Neural cell (in vitro differentiated cells): ENCODE measurements around the gene BET1L. TPM values are rescaled to one million over a fixed set of nuclear protein-coding genes. Genes with fewer than 3 reads are reported as not detected.

ENCODE experiments used
- H2AFZ ChIP-seq: fragments of 200-600, 300-800 bp; sonication (generic), shearing (Covaris generic); 2 replicates; pipeline ENCODE4 v1.6.0; 2014; ENCODE audit warnings: low read depth, mild to moderate bottlenecking, antibody characterized with exemption, low read length, moderate library complexity
- H3F3A ChIP-seq: fragments of 200-600 bp; shearing (Covaris generic); 2 replicates; pipeline ENCODE4 v1.6.1; 2016; ENCODE audit warnings: mild to moderate bottlenecking, moderate library complexity, mixed read lengths, antibody characterized with exemption, low read length; ENCODE audit not compliant: insufficient read depth, poor library complexity, severe bottlenecking
- H3K27ac ChIP-seq: fragments of 200-600, 300-800 bp; sonication (generic), shearing (Covaris generic); 2 replicates; pipeline ENCODE4 v1.5.1; 2014; ENCODE audit warnings: mild to moderate bottlenecking, low read length, moderate library complexity
- H3K27me3 ChIP-seq: fragments of 300-800, 200-600 bp; sonication (generic), shearing (Covaris generic); 2 replicates; pipeline ENCODE4 v1.6.0; 2014; ENCODE audit warnings: mild to moderate bottlenecking, low read depth, low read length, moderate library complexity; ENCODE audit not compliant: insufficient read depth
- H3K36me3 ChIP-seq: fragments of 300-800, 200-600 bp; sonication (generic), shearing (Covaris generic); 2 replicates; pipeline ENCODE4 v1.5.1; 2014; ENCODE audit warnings: mild to moderate bottlenecking, antibody characterized with exemption, low read length, moderate library complexity; ENCODE audit not compliant: insufficient read depth
- H3K4me2 ChIP-seq: fragments of 300-800, 200-600 bp; sonication (generic), shearing (Covaris generic); 2 replicates; pipeline ENCODE4 v1.6.0; 2014; ENCODE audit warnings: mild to moderate bottlenecking, low read length
- H3K4me3 ChIP-seq: fragments of 300-800, 200-600 bp; sonication (generic), shearing (Covaris generic); 2 replicates; pipeline ENCODE4 v1.5.1; 2014; ENCODE audit warnings: mild to moderate bottlenecking, low read length, moderate library complexity
- H3K79me2 ChIP-seq: fragments of 200-600 bp; shearing (Covaris generic); replicated peaks from 2 replicates; pipeline ENCODE4 v1.6.0; 2014; ENCODE audit warnings: mild to moderate bottlenecking, low read length, moderate library complexity; ENCODE audit not compliant: insufficient read depth
- H3K9ac ChIP-seq: fragments of 300-800, 200-600 bp; sonication (generic), shearing (Covaris generic); 2 replicates; pipeline ENCODE4 v1.6.1; 2016; ENCODE audit warnings: mild to moderate bottlenecking, low read length, mixed read lengths
- H3K9me2 ChIP-seq: fragments of 200-600 bp; shearing (Covaris generic); 2 replicates; pipeline ENCODE4 v1.6.1; 2016; ENCODE audit warnings: mild to moderate bottlenecking, low read length, mixed read lengths; ENCODE audit not compliant: insufficient read depth
- H3K9me3 ChIP-seq: fragments of 200-600, 300-800 bp; sonication (generic), shearing (Covaris generic); 2 replicates; pipeline ENCODE4 v1.6.1; 2016; ENCODE audit warnings: mild to moderate bottlenecking, mixed run types, low read length, moderate library complexity, mixed read lengths
- H4K20me1 ChIP-seq: fragments of 200-600 bp; shearing (Covaris generic); 2 replicates; pipeline ENCODE4 v1.6.1; 2016; ENCODE audit warnings: mild to moderate bottlenecking, mixed run types; ENCODE audit not compliant: insufficient read depth
- EP300 ChIP-seq: fragments of 450-650 bp; conservative IDR thresholded peaks from 2 replicates; pipeline ENCODE4 v1.6.1; 2014; ENCODE audit warnings: antibody characterized with exemption, mild to moderate bottlenecking, moderate library complexity; ENCODE audit not compliant: poor library complexity, severe bottlenecking
- EZH2 ChIP-seq: fragments of 200-600, 300-800 bp; shearing (Covaris generic), sonication (generic); IDR thresholded peaks from 2 replicates; pipeline ENCODE4 v1.6.1; 2014; ENCODE audit warnings: antibody characterized with exemption, low read length, borderline replicate concordance, mild to moderate bottlenecking; ENCODE audit not compliant: insufficient read depth, poor library complexity, severe bottlenecking
- MXI1 ChIP-seq: fragments of 450-650 bp; conservative IDR thresholded peaks from 2 replicates; pipeline ENCODE4 v1.6.1; 2014; ENCODE audit warnings: antibody characterized with exemption, mild to moderate bottlenecking; ENCODE audit not compliant: poor library complexity, severe bottlenecking
- POLR2AphosphoS5 ChIP-seq: IDR thresholded peaks from 2 replicates; pipeline ENCODE4 v1.6.1; 2012
- RAD21 ChIP-seq: fragments of 450-650 bp; conservative IDR thresholded peaks from 2 replicates; pipeline ENCODE4 v1.6.1; 2014; ENCODE audit warnings: antibody characterized with exemption, mild to moderate bottlenecking, moderate library complexity
- REST ChIP-seq: IDR thresholded peaks from 2 replicates; pipeline ENCODE4 v1.6.1; 2012; ENCODE audit warnings: borderline replicate concordance
- SMC3 ChIP-seq: fragments of 450-650 bp; conservative IDR thresholded peaks from 2 replicates; pipeline ENCODE4 v1.6.1; 2014; ENCODE audit warnings: antibody characterized with exemption, mild to moderate bottlenecking, moderate library complexity; ENCODE audit not compliant: poor library complexity
- TAF1 ChIP-seq: IDR thresholded peaks from 2 replicates; pipeline ENCODE4 v1.6.1; 2012; ENCODE audit warnings: low read depth
- polyA plus RNA-seq: library from polyadenylated mRNA; depleted of rRNA; stranded (reverse); fragments of >200 nt; gene quantifications from 2 replicates; pipeline ENCODE4 v1.2.3, GENCODE V29; 2014
- TF ChIP-seq, protein P1 (sequence below): fragments of 450-650 bp; IDR thresholded peaks from 2 replicates; pipeline ENCODE4 v1.5.1; 2014; ENCODE audit warnings: antibody characterized with exemption, mild to moderate bottlenecking, moderate library complexity; ENCODE audit not compliant: poor library complexity, severe bottlenecking

BET1L gene
- polyA plus RNA-seq, 1 donor from 2014 or later = 7.6 TPM

- Histone ChIP-seq H3K27ac (peak overlapping the region; percentile 96), H3K36me3 (no peaks in the 10 kb centered on the region)
Observed at GRCh38 chr11:207863-208180, 623 bp upstream of the BET1L start.

GRCh38 chr11:206526-207207 is 532 bp downstream of the BET1L start:
- Histone ChIP-seq H4K20me1 (peaks cover 3% of the 10 kb centered on the region), H3K9me3 (no peaks in the 10 kb centered on the region), H3K79me2 (peaks cover 30% of the 10 kb centered on the region), H3K4me2 (peak overlapping the region; percentile 83), H3K9me2 (no peaks in the 10 kb centered on the region), H3K27me3 (no peaks in the 10 kb centered on the region), H3K4me3 (peak overlapping the region; percentile 97), H2AFZ (peak overlapping the region; percentile 51), H3K27ac (peak overlapping the region; percentile 96), H3K36me3 (no peaks in the 10 kb centered on the region), H3F3A (no peaks in the 10 kb centered on the region), H3K9ac (peak overlapping the region; percentile 98)
- TF ChIP-seq RAD21 (no peak), EP300 (no peak), SMC3 (no peak), MXI1 (no peak), POLR2AphosphoS5 (no peak), TAF1 (no peak), REST (no peak)
- TF ChIP-seq, protein P1, sequence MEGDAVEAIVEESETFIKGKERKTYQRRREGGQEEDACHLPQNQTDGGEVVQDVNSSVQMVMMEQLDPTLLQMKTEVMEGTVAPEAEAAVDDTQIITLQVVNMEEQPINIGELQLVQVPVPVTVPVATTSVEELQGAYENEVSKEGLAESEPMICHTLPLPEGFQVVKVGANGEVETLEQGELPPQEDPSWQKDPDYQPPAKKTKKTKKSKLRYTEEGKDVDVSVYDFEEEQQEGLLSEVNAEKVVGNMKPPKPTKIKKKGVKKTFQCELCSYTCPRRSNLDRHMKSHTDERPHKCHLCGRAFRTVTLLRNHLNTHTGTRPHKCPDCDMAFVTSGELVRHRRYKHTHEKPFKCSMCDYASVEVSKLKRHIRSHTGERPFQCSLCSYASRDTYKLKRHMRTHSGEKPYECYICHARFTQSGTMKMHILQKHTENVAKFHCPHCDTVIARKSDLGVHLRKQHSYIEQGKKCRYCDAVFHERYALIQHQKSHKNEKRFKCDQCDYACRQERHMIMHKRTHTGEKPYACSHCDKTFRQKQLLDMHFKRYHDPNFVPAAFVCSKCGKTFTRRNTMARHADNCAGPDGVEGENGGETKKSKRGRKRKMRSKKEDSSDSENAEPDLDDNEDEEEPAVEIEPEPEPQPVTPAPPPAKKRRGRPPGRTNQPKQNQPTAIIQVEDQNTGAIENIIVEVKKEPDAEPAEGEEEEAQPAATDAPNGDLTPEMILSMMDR = no peak

More at GRCh38 chr11:207863-208180, 623 bp upstream of the BET1L start:
- peak; percentile 5 for TF ChIP-seq EP300
- TF ChIP-seq, protein P1 = no peak
- peak; percentile 26 for TF ChIP-seq TAF1
- TF ChIP-seq SMC3 = peak; percentile 5
- no peak for TF ChIP-seq POLR2AphosphoS5
- TF ChIP-seq REST = peak; percentile 68
- TF ChIP-seq EZH2 = no peak
- Histone ChIP-seq H2AFZ (peak overlapping the region; percentile 57), H4K20me1 (peaks cover 3% of the 10 kb centered on the region), H3K9me2 (no peaks in the 10 kb centered on the region), H3K9me3 (no peaks in the 10 kb centered on the region), H3K9ac (peak overlapping the region; percentile 98), H3F3A (no peaks in the 10 kb centered on the region), H3K79me2 (peaks cover 30% of the 10 kb centered on the region), H3K27me3 (no peaks in the 10 kb centered on the region), H3K4me2 (peak overlapping the region; percentile 98), H3K4me3 (peak overlapping the region; percentile 97)
